ENCODE measurements around the gene DOC2B.
"Not testable (repeated sequence)": the region's sequence is repeated elsewhere in the genome, so short reads cannot be mapped to it uniquely, and the experiment has no call there.

DOC2B gene

DNA sequence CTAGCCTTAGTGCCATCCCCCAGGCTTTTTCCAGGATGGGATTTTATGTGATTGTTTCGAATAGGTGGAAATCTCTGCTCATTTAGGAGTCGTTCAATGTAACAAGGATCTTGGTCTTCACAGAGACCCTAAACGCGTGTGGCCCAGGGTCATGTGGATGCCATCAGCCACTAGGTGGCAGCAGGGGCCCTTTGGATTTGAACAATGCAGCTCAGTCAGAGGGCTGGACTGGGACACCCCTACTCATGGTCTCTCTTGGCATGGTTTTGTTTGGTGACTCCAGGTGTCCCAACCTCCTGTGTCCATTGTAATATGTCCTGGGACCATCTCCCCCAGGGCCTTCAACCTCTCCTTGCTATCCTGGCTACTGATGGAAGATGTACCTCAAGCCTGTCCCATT, 44.9 kb downstream of the DOC2B start:
- TF ChIP-seq, protein P1, sequence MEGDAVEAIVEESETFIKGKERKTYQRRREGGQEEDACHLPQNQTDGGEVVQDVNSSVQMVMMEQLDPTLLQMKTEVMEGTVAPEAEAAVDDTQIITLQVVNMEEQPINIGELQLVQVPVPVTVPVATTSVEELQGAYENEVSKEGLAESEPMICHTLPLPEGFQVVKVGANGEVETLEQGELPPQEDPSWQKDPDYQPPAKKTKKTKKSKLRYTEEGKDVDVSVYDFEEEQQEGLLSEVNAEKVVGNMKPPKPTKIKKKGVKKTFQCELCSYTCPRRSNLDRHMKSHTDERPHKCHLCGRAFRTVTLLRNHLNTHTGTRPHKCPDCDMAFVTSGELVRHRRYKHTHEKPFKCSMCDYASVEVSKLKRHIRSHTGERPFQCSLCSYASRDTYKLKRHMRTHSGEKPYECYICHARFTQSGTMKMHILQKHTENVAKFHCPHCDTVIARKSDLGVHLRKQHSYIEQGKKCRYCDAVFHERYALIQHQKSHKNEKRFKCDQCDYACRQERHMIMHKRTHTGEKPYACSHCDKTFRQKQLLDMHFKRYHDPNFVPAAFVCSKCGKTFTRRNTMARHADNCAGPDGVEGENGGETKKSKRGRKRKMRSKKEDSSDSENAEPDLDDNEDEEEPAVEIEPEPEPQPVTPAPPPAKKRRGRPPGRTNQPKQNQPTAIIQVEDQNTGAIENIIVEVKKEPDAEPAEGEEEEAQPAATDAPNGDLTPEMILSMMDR (IDR thresholded peaks at IDR 0.05; ENCODE audit: borderline replicate concordance, control extremely low read depth, extremely low read depth, insufficient read depth, missing control alignments) = peak; percentile 37
- in situ Hi-C loops (cut with MboI; ENCODE audit: low sequenced_read_pairs, unreplicated experiment); DNase-seq (ENCODE audit: low spot score): not testable (repeated sequence)

DNA sequence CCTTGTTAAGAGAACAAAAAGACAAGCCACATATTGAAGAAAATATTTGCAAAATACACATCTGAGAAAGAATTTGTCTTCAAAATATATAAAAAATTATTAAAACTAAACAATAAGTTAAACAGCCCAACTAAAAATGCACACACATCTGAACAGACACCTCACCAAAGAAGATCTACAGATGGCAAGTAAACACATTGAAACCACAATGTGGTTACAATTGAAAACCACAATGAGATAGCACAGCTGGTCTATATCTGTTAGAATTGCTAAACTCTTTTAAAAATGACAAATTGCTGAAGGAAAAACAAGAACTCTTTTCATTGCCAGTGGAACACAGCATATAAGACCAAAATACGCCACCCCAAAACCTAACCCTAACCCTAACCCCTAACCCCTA, 45.6 kb downstream of the DOC2B start:
- DNase-seq (ENCODE audit: low spot score); in situ Hi-C loops (cut with MboI; ENCODE audit: low sequenced_read_pairs, unreplicated experiment): not testable (repeated sequence)

DNA sequence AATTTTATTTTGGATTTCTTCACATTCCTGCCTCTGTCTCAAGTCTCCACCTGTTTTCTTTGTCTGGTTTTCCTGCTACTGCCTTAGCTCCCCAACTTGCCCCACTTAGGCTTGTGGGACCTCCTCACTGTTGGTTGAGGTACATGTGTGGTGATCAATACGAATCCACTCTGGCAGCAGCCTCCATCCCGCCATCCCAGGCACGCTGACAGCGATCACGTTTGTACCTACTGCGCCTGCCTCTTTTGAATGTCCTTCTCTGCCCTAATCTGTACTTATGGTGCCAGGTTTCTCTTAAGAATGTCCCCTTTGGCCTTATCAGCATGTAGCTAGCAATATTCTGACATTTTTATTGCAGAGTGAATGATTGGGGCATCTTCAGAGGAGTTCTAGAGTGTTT, 46.4 kb downstream of the DOC2B start:
- DNase-seq (ENCODE audit: low spot score); in situ Hi-C loops (cut with MboI; ENCODE audit: low sequenced_read_pairs, unreplicated experiment): not testable (repeated sequence)

DNA sequence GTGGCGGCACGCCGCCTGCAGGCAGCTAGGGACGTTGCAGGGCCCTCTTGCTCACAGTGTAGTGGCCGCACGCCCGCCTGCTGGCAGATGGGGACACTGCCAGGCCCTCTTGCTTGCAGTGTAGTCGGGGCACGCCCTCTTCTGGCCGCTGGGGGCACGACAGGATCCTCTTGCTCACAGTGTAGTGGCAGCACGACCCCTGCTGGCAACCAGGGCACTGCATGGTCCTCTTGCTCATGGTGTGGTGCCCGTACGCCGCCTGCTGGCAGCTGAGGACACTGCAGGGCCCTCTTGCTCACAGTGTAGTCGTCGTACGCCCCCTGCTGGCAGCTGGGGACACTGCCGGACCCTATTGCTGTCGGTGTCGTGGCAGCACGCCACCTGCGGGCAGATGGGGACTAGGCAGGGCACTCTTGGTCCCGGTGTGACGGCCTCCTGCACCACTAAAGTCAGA, 47.1 kb downstream of the DOC2B start:
- in situ Hi-C loops (cut with MboI; ENCODE audit: low sequenced_read_pairs, unreplicated experiment) = not testable (repeated sequence)

DNA sequence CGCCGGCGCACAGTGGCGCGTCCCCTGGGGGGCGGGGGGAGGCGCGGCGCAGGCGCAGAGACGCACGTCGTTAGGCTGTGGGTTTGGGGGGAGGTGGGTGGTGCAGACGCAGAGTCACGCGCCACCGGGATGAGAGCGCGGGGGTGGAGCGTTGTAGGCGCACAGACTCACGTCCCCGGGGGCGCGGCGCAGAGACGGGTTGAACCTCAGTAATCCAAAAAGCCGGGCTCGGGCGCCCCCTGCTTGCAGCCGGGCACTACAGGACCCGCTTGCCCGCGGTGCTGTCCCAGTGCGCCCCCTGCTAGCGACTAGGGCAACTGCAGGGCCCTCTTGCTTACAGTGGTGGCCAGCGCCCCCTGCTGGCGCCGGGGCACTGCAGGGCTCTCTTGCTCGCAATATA, 47.5 kb downstream of the DOC2B start:
- DNase-seq (ENCODE audit: low spot score); in situ Hi-C loops (cut with MboI; ENCODE audit: low sequenced_read_pairs, unreplicated experiment): not testable (repeated sequence)

More for the DNA sequence above, 47.1 kb downstream of the DOC2B start:
- not testable (repeated sequence) for DNase-seq (ENCODE audit: low spot score)

DNA sequence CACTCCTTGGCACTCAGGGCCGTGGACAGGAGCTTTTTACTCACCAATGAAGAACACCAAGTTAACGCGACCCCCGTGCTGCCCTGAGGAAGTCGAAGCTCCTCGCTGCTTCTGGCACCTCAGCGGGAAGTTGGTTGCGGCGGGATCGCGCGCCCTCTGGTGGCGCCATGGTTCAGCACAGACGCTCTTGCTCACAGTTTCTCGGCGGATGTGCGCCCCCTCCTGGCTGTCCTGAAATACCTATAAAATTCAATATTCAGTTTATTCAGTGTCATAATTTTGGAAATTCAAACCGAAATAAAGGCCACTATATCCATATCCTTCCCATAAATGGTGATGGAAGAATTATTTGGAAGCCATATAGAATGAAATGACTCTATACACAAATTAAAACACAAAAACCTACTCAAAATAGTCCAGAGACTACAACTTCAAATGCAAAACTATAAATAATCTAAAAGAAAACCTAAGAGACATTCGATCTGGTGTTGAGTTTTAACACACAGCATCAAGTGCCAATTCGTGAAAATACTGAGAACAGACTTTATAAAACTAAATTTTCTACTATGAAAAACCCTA, 63.0 kb downstream of the DOC2B start:
- DNase-seq (ENCODE audit: low spot score); in situ Hi-C loops (cut with MboI; ENCODE audit: low sequenced_read_pairs, unreplicated experiment): not testable (repeated sequence)

DNA sequence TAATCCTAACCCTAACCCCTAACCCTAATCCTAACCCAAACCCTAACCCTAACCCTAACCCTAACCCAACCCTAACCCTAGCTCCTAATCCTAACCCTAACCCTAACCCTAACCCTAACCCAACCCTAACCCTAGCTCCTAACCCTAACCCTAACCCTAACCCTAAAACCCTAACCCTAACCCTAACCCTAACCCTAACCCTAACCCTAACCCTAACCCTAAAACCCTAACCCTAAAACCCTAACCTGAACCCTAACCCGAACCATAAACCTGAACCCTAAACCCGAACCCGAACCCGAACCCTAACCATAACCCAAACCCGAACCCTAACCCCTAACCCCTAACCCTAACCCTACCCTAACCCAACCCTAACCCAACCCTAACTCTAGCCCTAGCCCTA, 68.3 kb downstream of the DOC2B start:
- in situ Hi-C loops (cut with MboI; ENCODE audit: low sequenced_read_pairs, unreplicated experiment) = not testable (repeated sequence)

More for the DNA sequence above, 68.3 kb downstream of the DOC2B start:
- DNase-seq (ENCODE audit: low spot score) = not testable (repeated sequence)
